Non-pigmented ciliary epithelial cell (primary cell): ENCODE results near the gene KRT9.
"Not testable (repeated sequence)": the region's sequence is repeated elsewhere in the genome, so short reads cannot be mapped to it uniquely, and the experiment has no call there.

Source experiments
- DNase-seq: peaks from one replicate; pipeline ENCODE4 v3.0.0-alpha.2; 2010; ENCODE audit warnings: low read depth

KRT9 gene

GRCh38 chr17:41571561-41572434 lies at the start of gene KRT9:
KRT9 (minus strand) TSS chr17:41572059; CDS start chr17:41571992, 67 bp downstream.
- no peak for DNase-seq

- DNase-seq = not testable (repeated sequence)
Measured at GRCh38 chr17:41621435-41621817, 49.6 kb upstream of the KRT9 start.

GRCh38 chr17:41620583-41621434 lies 49.0 kb upstream of the KRT9 start:
- DNase-seq = no peak

- DNase-seq = not testable (repeated sequence)
Measured at GRCh38 chr17:41619927-41620582, 48.2 kb upstream of the KRT9 start.

- DNase-seq = no peak
Measured at GRCh38 chr17:41619036-41619926, 47.4 kb upstream of the KRT9 start.

- no peak for DNase-seq
Measured at GRCh38 chr17:41618341-41619035, 46.6 kb upstream of the KRT9 start.

GRCh38 chr17:41617698-41618097 lies 45.8 kb upstream of the KRT9 start:
- no peak for DNase-seq

- DNase-seq = no peak
Measured at GRCh38 chr17:41617136-41617535, 45.3 kb upstream of the KRT9 start.

- DNase-seq = not testable (repeated sequence)
Measured at GRCh38 chr17:41616486-41616885, 44.6 kb upstream of the KRT9 start.

- no peak for DNase-seq
Measured at GRCh38 chr17:41615454-41615853, 43.6 kb upstream of the KRT9 start.

GRCh38 chr17:41614767-41615166 lies 42.9 kb upstream of the KRT9 start:
- DNase-seq = not testable (repeated sequence)

- no peak for DNase-seq
Measured at GRCh38 chr17:41614098-41614497, 42.2 kb upstream of the KRT9 start.

GRCh38 chr17:41613277-41614082 lies 41.6 kb upstream of the KRT9 start:
- no peak for DNase-seq

GRCh38 chr17:41612376-41613160 lies 40.7 kb upstream of the KRT9 start, which contains the start of gene KRT16:
KRT16 (minus strand) TSS chr17:41612767; CDS start chr17:41612688, 79 bp downstream.
- not testable (repeated sequence) for DNase-seq

- DNase-seq = no peak
Measured at GRCh38 chr17:41610965-41611640, 39.2 kb upstream of the KRT9 start.

GRCh38 chr17:41610061-41610517 lies 38.2 kb upstream of the KRT9 start:
- DNase-seq = not testable (repeated sequence)

- not testable (repeated sequence) for DNase-seq
Measured at GRCh38 chr17:41606930-41607329, 35.1 kb upstream of the KRT9 start.

GRCh38 chr17:41602524-41602923 lies 30.7 kb upstream of the KRT9 start:
- no peak for DNase-seq
